Mesendoderm (in vitro differentiated cells): ENCODE data around the gene PDE4DIP.
"Not testable (repeated sequence)": the region's sequence is repeated elsewhere in the genome, so short reads cannot be mapped to it uniquely, and the experiment has no call there.

Experiments
- DNase-seq: peaks from one replicate; pipeline ENCODE4 v3.0.0; 2013
- H2AK5ac ChIP-seq: 2 replicates; pipeline ENCODE4 v1.6.1; 2013; ENCODE audit warnings: low read length, inconsistent platforms
- H2BK120ac ChIP-seq: 2 replicates; pipeline ENCODE4 v1.6.1; 2013; ENCODE audit warnings: low read depth, mild to moderate bottlenecking, low read length, moderate library complexity, mixed read lengths
- H2BK15ac ChIP-seq: replicated peaks from 2 replicates; pipeline ENCODE4 v1.6.1; 2013; ENCODE audit warnings: low read depth, mild to moderate bottlenecking, moderate library complexity
- H2BK5ac ChIP-seq: 2 replicates; pipeline ENCODE4 v1.6.1; 2013; ENCODE audit warnings: low read length, inconsistent platforms
- H3K18ac ChIP-seq: 2 replicates; pipeline ENCODE4 v1.6.1; 2013; ENCODE audit warnings: mild to moderate bottlenecking, low read length, mixed read lengths
- H3K23ac ChIP-seq: one replicate; pipeline ENCODE4 v1.6.1; 2013; ENCODE audit warnings: low read length
- H3K27ac ChIP-seq: 2 replicates; pipeline ENCODE4 v1.5.1; 2013; ENCODE audit warnings: low read depth, mild to moderate bottlenecking, inconsistent platforms, low read length, moderate library complexity
- H3K27me3 ChIP-seq: 2 replicates; pipeline ENCODE4 v1.6.1; 2013; ENCODE audit warnings: low read length, control low read depth, mild to moderate bottlenecking, inconsistent platforms; ENCODE audit not compliant: insufficient read depth, poor library complexity
- H3K36me3 ChIP-seq: 2 replicates; pipeline ENCODE4 v1.6.1; 2013; ENCODE audit warnings: low read length, inconsistent platforms; ENCODE audit not compliant: control insufficient read depth, insufficient read depth
- H3K4ac ChIP-seq: one replicate; pipeline ENCODE4 v1.6.1; 2013; ENCODE audit warnings: low read depth, mild to moderate bottlenecking, low read length, moderate library complexity
- H3K4me1 ChIP-seq: 2 replicates; pipeline ENCODE4 v1.6.1; 2013; ENCODE audit warnings: low read depth, low read length, inconsistent platforms; ENCODE audit not compliant: control insufficient read depth
- H3K4me2 ChIP-seq: 2 replicates; pipeline ENCODE4 v1.6.1; 2013; ENCODE audit warnings: low read length
- H3K4me3 ChIP-seq: 2 replicates; pipeline ENCODE4 v1.5.1; 2013; ENCODE audit warnings: mild to moderate bottlenecking, low read length
- H3K56ac ChIP-seq: one replicate; pipeline ENCODE4 v1.6.1; 2013; ENCODE audit warnings: low read length
- H3K79me1 ChIP-seq: 2 replicates; pipeline ENCODE4 v1.6.1; 2013; ENCODE audit warnings: low read length, inconsistent platforms
- H3K79me2 ChIP-seq: 2 replicates; pipeline ENCODE4 v1.6.1; 2013; ENCODE audit warnings: mild to moderate bottlenecking, low read length; ENCODE audit not compliant: control insufficient read depth, insufficient read depth
- H3K9ac ChIP-seq: 2 replicates; pipeline ENCODE4 v1.6.1; 2013; ENCODE audit warnings: low read length, inconsistent platforms
- H4K5ac ChIP-seq: one replicate; pipeline ENCODE4 v1.6.1; 2013; ENCODE audit warnings: low read length
- H4K8ac ChIP-seq: one replicate; pipeline ENCODE4 v1.6.1; 2013; ENCODE audit warnings: low read depth, mild to moderate bottlenecking, control low read depth, low read length, moderate library complexity
- WGBS: extraction: QIAGEN DNeasy Blood & Tissue Kit; methylation state at CpG from one replicate; pipeline ENCODE4 v1.1.7; 2013; ENCODE audit warnings: low lambda C conversion rate, missing lambda C conversion rate; ENCODE audit not compliant: insufficient coverage; ENCODE audit errors: extremely low coverage; 5-methylcytosine and 5-hydroxymethylcytosine counted together

Gene PDE4DIP

GRCh38 chr1:148951336-148952227, 107.4 kb downstream of the PDE4DIP start:
- peak overlapping the region; percentile 70 for H3K27ac ChIP-seq
- H3K4me2 ChIP-seq: not testable (repeated sequence)

GRCh38 chr1:148952253-148952937, 108.2 kb downstream of the PDE4DIP start:
- H2BK15ac ChIP-seq, H3K4ac ChIP-seq, H3K79me2 ChIP-seq, H4K8ac ChIP-seq, H2BK120ac ChIP-seq, H3K4me2 ChIP-seq, H2AK5ac ChIP-seq, H3K79me1 ChIP-seq, DNase-seq, H3K9ac ChIP-seq, H3K36me3 ChIP-seq, H3K4me3 ChIP-seq, H2BK5ac ChIP-seq, H3K18ac ChIP-seq, H3K23ac ChIP-seq, H4K5ac ChIP-seq, H3K27me3 ChIP-seq, H3K4me1 ChIP-seq: not testable (repeated sequence)
- peak overlapping the region; percentile 70 for H3K27ac ChIP-seq
- WGBS: no CpG with 5 or more reads among the region's 66 CpGs
- peak overlapping the region; percentile 45 for H3K56ac ChIP-seq

More at GRCh38 chr1:148951336-148952227, 107.4 kb downstream of the PDE4DIP start:
- not testable (repeated sequence) for H3K4me3 ChIP-seq, H3K4ac ChIP-seq, H3K27me3 ChIP-seq, H2BK120ac ChIP-seq, H4K8ac ChIP-seq, H2AK5ac ChIP-seq, H3K4me1 ChIP-seq, H4K5ac ChIP-seq, H3K23ac ChIP-seq, H2BK15ac ChIP-seq, H3K79me1 ChIP-seq, H3K18ac ChIP-seq, H3K79me2 ChIP-seq, H2BK5ac ChIP-seq, H3K36me3 ChIP-seq
- H3K9ac ChIP-seq: peak overlapping the region; percentile 59
- peak overlapping the region; percentile 64 for H3K56ac ChIP-seq
- WGBS: no CpG with 5 or more reads among the region's 44 CpGs
- peak; percentile 97 for DNase-seq

GRCh38 chr1:148952938-148953616, 108.8 kb downstream of the PDE4DIP start:
- not testable (repeated sequence) for H3K4ac ChIP-seq, H3K27ac ChIP-seq, H3K18ac ChIP-seq, H4K5ac ChIP-seq, H2BK15ac ChIP-seq, H4K8ac ChIP-seq, H3K4me1 ChIP-seq, H3K27me3 ChIP-seq, H2BK120ac ChIP-seq, H3K36me3 ChIP-seq, H3K79me1 ChIP-seq, H2BK5ac ChIP-seq, H2AK5ac ChIP-seq, H3K23ac ChIP-seq, H3K79me2 ChIP-seq
- peak overlapping the region; percentile 58 for H3K9ac ChIP-seq
- no CpG with 5 or more reads among the region's 28 CpGs for WGBS
- H3K56ac ChIP-seq: peak overlapping the region; percentile 45
- DNase-seq: peak; percentile 36
- peak overlapping the region; percentile 42 for H3K4me3 ChIP-seq
- peak overlapping the region; percentile 61 for H3K4me2 ChIP-seq

GRCh38 chr1:148953730-148954129, 109.5 kb downstream of the PDE4DIP start:
- H2BK5ac ChIP-seq, H3K79me2 ChIP-seq, H3K27ac ChIP-seq, H4K8ac ChIP-seq, H3K23ac ChIP-seq, DNase-seq, H2AK5ac ChIP-seq, H3K4ac ChIP-seq, H3K18ac ChIP-seq, H4K5ac ChIP-seq, H3K36me3 ChIP-seq, H3K4me1 ChIP-seq, H2BK15ac ChIP-seq, H3K56ac ChIP-seq, H3K79me1 ChIP-seq, H3K27me3 ChIP-seq, H3K4me2 ChIP-seq, H2BK120ac ChIP-seq, H3K4me3 ChIP-seq, H3K9ac ChIP-seq: not testable (repeated sequence)
- WGBS: no CpG with 5 or more reads among the region's 7 CpGs

- not testable (repeated sequence) for H3K4me3 ChIP-seq, H4K5ac ChIP-seq, H2BK15ac ChIP-seq, H3K36me3 ChIP-seq, H3K4me2 ChIP-seq, H3K27me3 ChIP-seq, H3K79me2 ChIP-seq, DNase-seq, H3K4me1 ChIP-seq, H3K4ac ChIP-seq, H2AK5ac ChIP-seq, H3K79me1 ChIP-seq, H2BK120ac ChIP-seq, H3K9ac ChIP-seq, H3K18ac ChIP-seq, H2BK5ac ChIP-seq, H3K23ac ChIP-seq, H3K27ac ChIP-seq, H4K8ac ChIP-seq, H3K56ac ChIP-seq
These were observed 114.1 kb downstream of the PDE4DIP start for GRCh38 chr1:148958343-148958742.
